Activated B cell treated with CpG ODN at 0.5 μM for 24 hours (primary cell): ENCODE measurements around the gene SRRT. TPM values are rescaled to one million over a fixed set of nuclear protein-coding genes. Genes with fewer than 3 reads are reported as not detected.

Source experiments
- ATAC-seq: fragments of 200-7000 bp; cut with Tn5 transposase; one replicate; pipeline ENCODE4 v1.10.0; 2021; ENCODE audit warnings: low read depth, mild to moderate bottlenecking, moderate library complexity
- CTCF ChIA-PET: fragments of 350-600 bp; sonication (Branson Sonifier 250); formaldehyde crosslinking; loops from one replicate; lab custom pipeline; 2021; ENCODE audit warnings: antibody characterized with exemption; lab: Charles Lee
- POLR2A ChIA-PET: fragments of 350-600 bp; sonication (Branson Sonifier 250); formaldehyde crosslinking; loops from one replicate; lab custom pipeline; 2021; ENCODE audit warnings: antibody characterized with exemption; lab: Charles Lee
- DNase-seq: peaks from one replicate; pipeline ENCODE4 v3.0.0; 2022
- H3K27ac Mint-ChIP-seq: one replicate; pipeline ENCODE4 v1.8.0; 2020; ENCODE audit warnings: mixed read lengths
- H3K27me3 Mint-ChIP-seq: one replicate; pipeline ENCODE4 v1.8.0; 2021; ENCODE audit warnings: mixed read lengths
- H3K36me3 Mint-ChIP-seq: one replicate; pipeline ENCODE4 v1.8.0; 2021; ENCODE audit warnings: low read depth, mixed read lengths
- H3K4me1 Mint-ChIP-seq: one replicate; pipeline ENCODE4 v1.8.0; 2021; ENCODE audit warnings: mixed read lengths
- H3K4me3 Mint-ChIP-seq: one replicate; pipeline ENCODE4 v1.8.0; 2020; ENCODE audit warnings: mild to moderate bottlenecking, mixed read lengths
- H3K9me3 Mint-ChIP-seq: one replicate; pipeline ENCODE4 v1.8.0; 2020; ENCODE audit warnings: mixed read lengths
- intact Hi-C: fragments of 100-400 bp; cut with micrococcal nuclease; formaldehyde crosslinking; loops from one replicate; pipeline ENCODE4 v1.15.1; 2024
- total RNA-seq: library from RNA; stranded (reverse); gene quantifications from 2 replicates; pipeline ENCODE4 v1.2.3, GENCODE V29; 2022
- TF ChIP-seq, protein P1 (sequence below): fragments of 200-600 bp; IDR thresholded peaks from one replicate; pipeline ENCODE4 v1.8.0; 2022; ENCODE audit warnings: antibody characterized with exemption, mild to moderate bottlenecking

SRRT gene
- total RNA-seq, 1 donor from 2014 or later, result 244 TPM

DNA sequence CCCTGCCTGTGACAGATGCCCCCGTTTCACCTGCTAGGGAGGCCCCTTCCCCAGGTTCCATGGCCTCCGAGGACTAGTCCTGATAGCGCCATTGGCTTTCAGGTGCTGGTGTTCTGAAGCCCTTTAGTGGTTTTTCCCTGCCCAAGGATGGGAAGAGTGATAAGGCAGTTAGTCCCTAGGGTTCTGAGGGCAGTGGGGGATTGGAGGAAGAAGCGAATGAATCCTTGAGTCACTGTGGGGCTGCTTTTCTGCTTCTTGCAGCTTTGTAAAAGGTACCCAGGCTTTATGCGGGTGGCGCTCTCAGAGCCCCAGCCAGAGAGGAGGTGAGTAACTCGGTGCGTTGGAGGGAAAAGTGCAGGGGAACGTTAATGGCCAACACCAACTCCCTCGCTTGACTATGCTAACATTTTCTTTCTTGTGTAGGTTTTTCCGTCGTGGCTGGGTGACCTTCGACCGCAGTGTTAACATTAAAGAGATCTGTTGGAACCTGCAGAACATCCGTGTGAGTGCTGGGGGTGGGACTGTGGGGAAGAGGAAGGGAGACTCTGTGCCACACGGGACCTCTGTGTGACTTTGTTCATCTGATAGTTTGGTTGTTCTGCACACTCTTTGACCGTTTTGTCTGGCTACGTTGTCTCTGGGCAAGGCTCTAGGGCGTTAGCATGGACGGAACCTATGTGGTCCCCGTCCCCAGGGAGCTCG is 10.7 kb downstream of the SRRT start:
- POLR2A ChIA-PET, result interaction anchor here (0.7 to 7.3 kb wide), 2 partner anchors 12 to 199 kb away, joined by 3 to 254 read pairs; partner anchors contain the start of gene SRRT
- H3K27me3 Mint-ChIP-seq, result peaks cover 2% of the 10 kb centered on the region
- peaks cover 49% of the 10 kb centered on the region for H3K4me1 Mint-ChIP-seq
- TF ChIP-seq, protein P1, sequence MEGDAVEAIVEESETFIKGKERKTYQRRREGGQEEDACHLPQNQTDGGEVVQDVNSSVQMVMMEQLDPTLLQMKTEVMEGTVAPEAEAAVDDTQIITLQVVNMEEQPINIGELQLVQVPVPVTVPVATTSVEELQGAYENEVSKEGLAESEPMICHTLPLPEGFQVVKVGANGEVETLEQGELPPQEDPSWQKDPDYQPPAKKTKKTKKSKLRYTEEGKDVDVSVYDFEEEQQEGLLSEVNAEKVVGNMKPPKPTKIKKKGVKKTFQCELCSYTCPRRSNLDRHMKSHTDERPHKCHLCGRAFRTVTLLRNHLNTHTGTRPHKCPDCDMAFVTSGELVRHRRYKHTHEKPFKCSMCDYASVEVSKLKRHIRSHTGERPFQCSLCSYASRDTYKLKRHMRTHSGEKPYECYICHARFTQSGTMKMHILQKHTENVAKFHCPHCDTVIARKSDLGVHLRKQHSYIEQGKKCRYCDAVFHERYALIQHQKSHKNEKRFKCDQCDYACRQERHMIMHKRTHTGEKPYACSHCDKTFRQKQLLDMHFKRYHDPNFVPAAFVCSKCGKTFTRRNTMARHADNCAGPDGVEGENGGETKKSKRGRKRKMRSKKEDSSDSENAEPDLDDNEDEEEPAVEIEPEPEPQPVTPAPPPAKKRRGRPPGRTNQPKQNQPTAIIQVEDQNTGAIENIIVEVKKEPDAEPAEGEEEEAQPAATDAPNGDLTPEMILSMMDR, result no peak
- H3K27ac Mint-ChIP-seq, result no peak overlapping the region
- no peak overlapping the region for H3K4me3 Mint-ChIP-seq
- CTCF ChIA-PET, result no interaction called here
- ATAC-seq, result no peak
- peaks cover 2% of the 10 kb centered on the region for H3K9me3 Mint-ChIP-seq
- intact Hi-C loops, result loop anchor here (2.0 to 5.0 kb wide), 2 partner anchors 83 to 803 kb away; partner anchors contain the start of gene ZNF3
- DNase-seq, result no peak
- peaks cover 78% of the 10 kb centered on the region for H3K36me3 Mint-ChIP-seq

DNA sequence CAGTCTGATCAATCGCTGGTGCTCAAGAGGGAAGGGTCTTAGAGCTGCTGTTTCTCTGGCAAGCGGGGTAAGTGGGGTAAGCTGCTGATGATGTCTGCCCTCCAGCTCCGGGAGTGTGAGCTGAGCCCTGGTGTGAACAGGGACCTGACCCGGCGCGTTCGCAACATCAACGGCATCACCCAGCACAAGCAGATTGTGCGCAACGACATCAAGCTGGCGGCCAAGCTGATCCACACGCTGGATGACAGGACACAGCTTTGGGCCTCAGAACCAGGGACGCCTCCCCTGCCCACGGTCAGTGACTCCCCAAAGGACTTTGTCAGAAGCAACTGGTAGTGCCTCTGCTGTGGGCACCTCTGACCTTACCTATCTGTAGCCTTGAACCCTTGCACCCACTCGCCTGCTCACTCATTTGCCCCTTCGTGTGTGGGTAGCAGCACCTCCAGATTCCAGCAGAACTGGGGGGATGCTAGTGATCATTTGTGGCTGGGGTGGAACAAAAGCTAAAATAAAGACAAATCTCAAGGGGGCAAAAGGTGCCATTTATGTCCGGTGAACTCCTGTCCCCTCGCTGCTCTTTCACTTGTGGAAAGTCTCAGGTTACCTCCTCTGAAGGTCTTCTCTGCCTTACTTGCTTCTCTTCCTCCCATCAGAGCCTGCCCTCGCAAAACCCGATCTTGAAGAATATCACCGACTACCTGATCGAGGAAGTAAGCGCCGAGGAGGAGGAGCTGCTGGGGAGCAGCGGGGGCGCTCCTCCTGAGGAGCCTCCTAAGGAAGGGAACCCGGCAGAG is 11.4 kb downstream of the SRRT start:
- intact Hi-C loops, result loop anchor here (2.0 to 5.0 kb wide), 2 partner anchors 84 to 804 kb away; partner anchors contain the start of gene ZNF3
- H3K4me1 Mint-ChIP-seq, result peaks cover 50% of the 10 kb centered on the region
- POLR2A ChIA-PET, result interaction anchor here (0.6 to 7.3 kb wide), 5 partner anchors 13 to 553 kb away, joined by 3 to 254 read pairs (median 5); partner anchors contain the start of genes SLC12A9 and SRRT

DNA sequence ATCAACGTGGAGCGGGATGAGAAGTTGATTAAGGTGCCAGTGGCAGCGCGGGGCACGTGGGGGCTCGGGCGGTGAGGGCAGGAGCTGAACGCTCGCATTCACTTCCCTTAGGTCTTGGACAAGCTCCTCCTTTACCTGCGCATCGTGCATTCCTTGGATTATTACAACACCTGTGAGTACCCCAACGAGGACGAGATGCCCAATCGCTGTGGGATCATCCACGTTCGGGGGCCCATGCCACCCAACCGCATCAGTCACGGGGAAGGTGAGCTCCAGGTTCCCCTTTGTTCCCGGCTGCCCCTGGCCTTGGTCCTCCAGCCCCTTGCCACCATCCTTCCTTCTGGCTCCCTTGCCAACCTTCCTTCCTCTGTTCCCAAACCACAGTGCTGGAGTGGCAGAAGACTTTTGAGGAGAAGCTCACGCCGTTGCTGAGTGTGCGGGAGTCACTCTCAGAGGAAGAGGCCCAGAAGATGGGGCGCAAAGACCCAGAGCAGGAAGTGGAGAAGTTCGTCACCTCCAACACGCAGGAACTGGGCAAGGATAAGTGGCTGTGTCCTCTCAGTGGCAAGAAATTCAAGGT is 12.1 kb downstream of the SRRT start:
- H3K36me3 Mint-ChIP-seq, result peaks cover 64% of the 10 kb centered on the region
- peaks cover 53% of the 10 kb centered on the region for H3K4me1 Mint-ChIP-seq
- peaks cover 2% of the 10 kb centered on the region for H3K9me3 Mint-ChIP-seq
- no peak for DNase-seq
- H3K27me3 Mint-ChIP-seq, result peaks cover 9% of the 10 kb centered on the region
- peak overlapping the region; percentile 91 for H3K27ac Mint-ChIP-seq
- POLR2A ChIA-PET, result interaction anchor here (0.6 to 7.3 kb wide), 7 partner anchors 14 to 805 kb away, joined by 3 to 254 read pairs (median 4); partner anchors contain the start of genes FBXO24, GIGYF1, SLC12A9 and SRRT
- no peak for ATAC-seq
- CTCF ChIA-PET, result no interaction called here
- H3K4me3 Mint-ChIP-seq, result peak overlapping the region; percentile 87
- TF ChIP-seq, protein P1, result no peak
- intact Hi-C loops, result loop anchor here (1.0 to 5.0 kb wide), 5 partner anchors 8 to 805 kb away; partner anchors contain the start of genes ACHE, SLC12A9, SRRT and ZNF3

More for the DNA sequence above, 11.4 kb downstream of the SRRT start:
- H3K36me3 Mint-ChIP-seq, result peaks cover 71% of the 10 kb centered on the region
- no peak for ATAC-seq
- no peak for DNase-seq
- CTCF ChIA-PET, result no interaction called here
- peaks cover 4% of the 10 kb centered on the region for H3K27me3 Mint-ChIP-seq
- H3K4me3 Mint-ChIP-seq, result no peak overlapping the region
- peak overlapping the region; percentile 91 for H3K27ac Mint-ChIP-seq
- peaks cover 2% of the 10 kb centered on the region for H3K9me3 Mint-ChIP-seq
- TF ChIP-seq, protein P1, result no peak

DNA sequence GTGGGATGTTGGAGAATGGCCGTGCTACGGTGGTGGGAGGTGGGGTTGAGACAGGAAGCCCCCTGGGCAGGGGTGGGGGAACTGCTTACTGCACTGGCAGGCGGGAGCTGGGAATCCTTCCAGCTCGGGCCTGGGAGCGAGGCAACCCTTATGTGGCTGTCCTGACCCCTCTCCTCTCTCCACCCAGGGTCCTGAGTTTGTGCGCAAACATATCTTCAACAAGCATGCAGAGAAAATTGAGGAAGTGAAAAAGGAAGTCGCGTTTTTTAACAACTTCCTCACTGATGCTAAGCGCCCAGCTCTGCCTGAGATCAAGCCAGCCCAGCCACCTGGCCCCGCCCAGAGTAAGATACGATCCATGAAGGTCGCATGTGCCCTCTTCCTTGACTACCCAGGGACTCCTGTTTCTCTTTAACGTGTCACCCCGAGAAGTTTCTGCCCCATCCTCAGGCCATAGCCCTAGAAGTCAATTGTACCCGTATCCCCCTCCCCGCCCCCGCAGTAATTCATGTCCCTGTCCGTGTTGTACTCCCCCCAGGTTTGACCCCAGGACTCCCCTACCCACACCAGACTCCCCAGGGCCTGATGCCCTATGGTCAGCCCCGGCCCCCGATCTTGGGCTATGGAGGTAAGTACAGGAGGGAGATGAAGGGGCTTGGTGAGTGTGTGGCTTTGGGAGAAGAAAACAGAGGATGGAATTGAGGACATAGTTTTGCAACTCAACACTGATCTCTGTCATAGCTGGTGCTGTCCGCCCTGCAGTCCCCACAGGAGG is 12.8 kb downstream of the SRRT start:
- CTCF ChIA-PET, result interaction anchor here (0.6 kb wide), 1 partner anchor 36 kb away, joined by 3 read pairs; no protein-coding TSS in a partner anchor
- H3K27ac Mint-ChIP-seq, result peak overlapping the region; percentile 91
- peak overlapping the region; percentile 87 for H3K4me3 Mint-ChIP-seq
- TF ChIP-seq, protein P1, result no peak
- H3K4me1 Mint-ChIP-seq, result peaks cover 53% of the 10 kb centered on the region
- H3K9me3 Mint-ChIP-seq, result peaks cover 2% of the 10 kb centered on the region
- DNase-seq (peak; percentile 59), ATAC-seq (peak; percentile 59)
- H3K36me3 Mint-ChIP-seq, result peaks cover 58% of the 10 kb centered on the region
- intact Hi-C loops, result loop anchor here (1.0 to 5.0 kb wide), 6 partner anchors 8 to 805 kb away; partner anchors contain the start of genes ACHE, SLC12A9, SRRT and VGF
- H3K27me3 Mint-ChIP-seq, result peaks cover 14% of the 10 kb centered on the region
- POLR2A ChIA-PET, result interaction anchor here (0.8 to 7.3 kb wide), 7 partner anchors 14 to 806 kb away, joined by 3 to 254 read pairs (median 4); partner anchors contain the start of genes FBXO24, GIGYF1, SLC12A9 and SRRT
